ENCODE data around the gene OR10A6. TPM values are rescaled to one million over a fixed set of nuclear protein-coding genes. Genes with fewer than 3 reads are reported as not detected.

Gene OR10A6
- polyA plus RNA-seq, 3 donors = not detected

DNA sequence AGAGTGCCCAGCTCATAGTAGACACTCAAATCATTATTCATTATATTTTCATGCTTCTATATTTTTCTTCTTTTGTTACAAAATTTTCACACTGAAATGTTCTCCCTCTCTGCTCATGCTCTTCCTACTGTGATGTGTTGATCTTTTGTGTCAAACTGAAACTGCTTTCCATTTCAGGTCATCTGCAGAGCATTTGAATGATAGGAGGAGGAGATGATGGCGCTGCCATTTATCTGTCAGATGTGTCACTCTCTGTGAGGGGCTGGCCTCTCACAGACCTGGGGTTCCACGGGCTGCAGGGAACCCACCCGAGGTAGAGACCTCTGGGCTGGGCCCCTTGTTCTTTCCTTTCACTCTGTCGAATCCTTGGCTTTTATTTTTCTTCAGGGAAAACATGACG lies 41.1 kb downstream of the OR10A6 start:
- Histone ChIP-seq H3K9ac (ENCODE audit: insufficient read depth, low read length, poor library complexity, severe bottlenecking) (no peak overlapping the region), H3K27me3 (ENCODE audit: control insufficient read depth in 2 of 2, insufficient read depth in 2 of 2, low read length in 2 of 2) (peaks cover 4 to 8% of the 10 kb centered on the region in 2 donors), H2AFZ (ENCODE audit: insufficient read depth, low read depth, low read length, poor library complexity, severe bottlenecking) (no peak overlapping the region), H3K4me3 (replicated peaks in 1 of 3; ENCODE audit: low read depth in 2 of 3, low read length in 3 of 3) (no peak overlapping the region), H3K79me2 (ENCODE audit: insufficient read depth, low read length) (no peaks in the 10 kb centered on the region), H4K20me1 (ENCODE audit: insufficient read depth, low read length) (no peaks in the 10 kb centered on the region), H3K4me1 (ENCODE audit: control insufficient read depth in 1 of 2, insufficient read depth in 2 of 2, low read length in 2 of 2) (no peaks in the 10 kb centered on the region), H3K36me3 (replicated peaks in 1 of 2; ENCODE audit: control insufficient read depth in 1 of 2, insufficient read depth in 2 of 2, low read length in 2 of 2) (no peaks in the 10 kb centered on the region), H3K27ac (ENCODE audit: low read depth in 1 of 2, low read length in 2 of 2) (no peak overlapping the region), H3K9me3 (replicated peaks in 1 of 2; ENCODE audit: control insufficient read depth in 1 of 2, insufficient read depth in 1 of 2, low read length in 2 of 2) (no peaks in the 10 kb centered on the region), H3K4me2 (replicated peaks; ENCODE audit: extremely low read depth, low read length, poor library complexity, severe bottlenecking) (no peak overlapping the region)
- no peak for DNase-seq
- Mint-ChIP-seq H3K27me3 (ENCODE audit: low read depth in 3 of 3) (peaks cover 5 to 14% (median 12%) of the 10 kb centered on the region in 3 donors), H3K36me3 (no peaks in the 10 kb centered on the region), H3K9me3 (no peaks in the 10 kb centered on the region), H3K27ac (no peak overlapping the region), H3K4me3 (no peak overlapping the region), H3K4me1 (no peaks in the 10 kb centered on the region)
- TF ChIP-seq CTCF (IDR thresholded peaks at IDR 0.05) = no peak
- 100% methylated on average over 1 of the region's 5 CpGs for WGBS (ENCODE audit: insufficient coverage)
- intact Hi-C loops (cut with micrococcal nuclease) = loop anchor here in 1 of 2 donors (5.0 kb wide), 1 partner anchor 97 kb away; the partner anchor contains the start of gene EIF3F

DNA sequence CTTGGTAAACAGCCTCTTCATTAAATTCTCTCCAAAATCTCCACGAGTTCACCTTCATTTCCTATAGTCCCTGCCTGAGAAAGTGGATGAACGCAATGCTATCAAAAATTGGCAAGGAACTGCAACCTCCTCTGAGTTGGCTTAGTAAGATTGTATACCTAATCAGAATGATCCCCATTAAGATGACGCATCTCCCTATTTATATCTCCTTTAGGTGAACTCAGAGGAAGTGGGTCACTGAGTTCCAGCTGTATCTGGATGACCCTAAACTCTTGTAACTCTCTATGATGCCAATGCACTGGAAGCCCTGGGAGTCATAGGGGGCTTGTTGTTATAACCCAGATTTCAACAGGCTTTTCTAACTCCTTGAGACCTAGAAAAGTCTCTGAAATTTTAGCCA lies 48.2 kb downstream of the OR10A6 start:
- Histone ChIP-seq H3K4me3 (replicated peaks in 1 of 3; ENCODE audit: low read depth in 2 of 3, low read length in 3 of 3) (no peak overlapping the region), H3K9me3 (replicated peaks in 1 of 2; ENCODE audit: control insufficient read depth in 1 of 2, insufficient read depth in 1 of 2, low read length in 2 of 2) (no peaks in the 10 kb centered on the region), H4K20me1 (ENCODE audit: insufficient read depth, low read length) (no peaks in the 10 kb centered on the region), H2AFZ (ENCODE audit: insufficient read depth, low read depth, low read length, poor library complexity, severe bottlenecking) (no peak overlapping the region), H3K9ac (ENCODE audit: insufficient read depth, low read length, poor library complexity, severe bottlenecking) (no peak overlapping the region), H3K27me3 (ENCODE audit: control insufficient read depth in 2 of 2, insufficient read depth in 2 of 2, low read length in 2 of 2) (no peaks in the 10 kb centered on the region), H3K4me2 (replicated peaks; ENCODE audit: extremely low read depth, low read length, poor library complexity, severe bottlenecking) (no peak overlapping the region), H3K27ac (ENCODE audit: low read depth in 1 of 2, low read length in 2 of 2) (no peak overlapping the region), H3K36me3 (replicated peaks in 1 of 2; ENCODE audit: control insufficient read depth in 1 of 2, insufficient read depth in 2 of 2, low read length in 2 of 2) (no peaks in the 10 kb centered on the region), H3K4me1 (ENCODE audit: control insufficient read depth in 1 of 2, insufficient read depth in 2 of 2, low read length in 2 of 2) (no peaks in the 10 kb centered on the region), H3K79me2 (ENCODE audit: insufficient read depth, low read length) (no peaks in the 10 kb centered on the region)
- intact Hi-C loops (cut with micrococcal nuclease) = no loop called here
- TF ChIP-seq CTCF (IDR thresholded peaks at IDR 0.05) = no peak
- Mint-ChIP-seq H3K4me1 (no peaks in the 10 kb centered on the region), H3K4me3 (no peak overlapping the region), H3K27ac (peak overlapping the region in 1 of 7 donors; percentile 33), H3K27me3 (ENCODE audit: low read depth in 3 of 3) (peaks cover 0 to 11% (median 5%) of the 10 kb centered on the region in 3 donors), H3K36me3 (no peaks in the 10 kb centered on the region), H3K9me3 (peaks cover 0 to 3% (median 0%) of the 10 kb centered on the region in 7 donors)
- no peak for DNase-seq
- no CpG with 5 or more reads among the region's 3 CpGs for WGBS (ENCODE audit: insufficient coverage)

Small RNAs within 50 kb of the gene (small RNA-seq; reads per million reads assigned to genes)
- gene COX6CP5 (ENCODE audit: insufficient read length, low read depth) (not detected), gene RNU6-943P (ENCODE audit: insufficient read length, low read depth) (not detected)

Other genes with a start within 250 kb of the OR10A6 start
- not detected for gene OVCH2, start 224.8 kb downstream of the OR10A6 start, polyA plus RNA-seq
- not detected for gene OR5P2, start 134.3 kb downstream of the OR10A6 start, polyA plus RNA-seq
- gene OR5P3, start 100.4 kb downstream of the OR10A6 start, polyA plus RNA-seq = not detected
- not detected for gene OR10A3, start 10.4 kb upstream of the OR10A6 start, polyA plus RNA-seq
- not detected for gene NLRP10, start 34.2 kb upstream of the OR10A6 start, polyA plus RNA-seq
- gene EIF3F, start 56.1 kb upstream of the OR10A6 start, polyA plus RNA-seq = 100 to 1,000 TPM; 179 to 286 (median 243) TPM
- not detected for gene TUB, start 149.9 kb upstream of the OR10A6 start, polyA plus RNA-seq
- under 1 TPM in 1 of 3 donors, not detected in 2; 0.17 TPM for gene RIC3, start 237.8 kb upstream of the OR10A6 start, polyA plus RNA-seq